ENCODE data around the gene IL10. TPM values are rescaled to one million over a fixed set of nuclear protein-coding genes. Genes with fewer than 3 reads are reported as not detected.

Gene IL10
- total RNA-seq, 1 donor from 2014 or later: not detected

DNA sequence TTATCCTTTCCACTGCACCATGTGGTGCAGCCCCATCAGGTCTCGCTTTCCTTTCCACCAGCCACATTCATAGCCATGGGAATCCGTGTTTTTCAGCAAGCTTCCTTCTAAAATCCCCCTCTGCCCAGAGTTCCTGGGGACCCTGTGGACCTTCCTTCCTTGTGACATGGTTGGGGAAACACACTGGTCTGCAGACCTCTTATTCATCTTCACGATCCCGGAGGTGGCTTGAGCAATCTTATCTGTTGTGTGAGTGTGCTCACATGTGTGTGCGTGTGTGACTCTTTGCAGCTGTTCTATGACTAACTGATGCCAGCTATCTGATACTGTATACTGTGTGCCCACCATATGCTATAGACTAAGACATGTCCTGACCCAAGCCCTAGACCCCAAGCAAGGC is 15.6 kb upstream of the IL10 start:
- Histone ChIP-seq H3K9me3 (ENCODE audit: low read depth) (no peaks in the 10 kb centered on the region), H4K20me1 (ENCODE audit: low read depth) (no peaks in the 10 kb centered on the region), H3K4me1 (no peaks in the 10 kb centered on the region), H3K36me3 (no peaks in the 10 kb centered on the region), H3F3A (ENCODE audit: low read depth) (no peaks in the 10 kb centered on the region), H3K79me2 (ENCODE audit: low read depth) (no peaks in the 10 kb centered on the region), H3K4me3 (no peak overlapping the region), H3K9ac (no peak overlapping the region), H3K4me2 (no peak overlapping the region), H3K27me3 (no peaks in the 10 kb centered on the region), H2AFZ (replicated peaks) (no peak overlapping the region), H3K27ac (no peak overlapping the region)
- no peak for DNase-seq (ENCODE audit: low spot score)
- Mint-ChIP-seq H3K4me3 (no peak overlapping the region), H3K36me3 (no peaks in the 10 kb centered on the region), H3K9me3 (no peaks in the 10 kb centered on the region), H3K27ac (no peak overlapping the region), H3K4me1 (peaks cover 5% of the 10 kb centered on the region), H3K27me3 (ENCODE audit: insufficient read depth, low read depth) (no peaks in the 10 kb centered on the region)
- TF ChIP-seq, protein P1, sequence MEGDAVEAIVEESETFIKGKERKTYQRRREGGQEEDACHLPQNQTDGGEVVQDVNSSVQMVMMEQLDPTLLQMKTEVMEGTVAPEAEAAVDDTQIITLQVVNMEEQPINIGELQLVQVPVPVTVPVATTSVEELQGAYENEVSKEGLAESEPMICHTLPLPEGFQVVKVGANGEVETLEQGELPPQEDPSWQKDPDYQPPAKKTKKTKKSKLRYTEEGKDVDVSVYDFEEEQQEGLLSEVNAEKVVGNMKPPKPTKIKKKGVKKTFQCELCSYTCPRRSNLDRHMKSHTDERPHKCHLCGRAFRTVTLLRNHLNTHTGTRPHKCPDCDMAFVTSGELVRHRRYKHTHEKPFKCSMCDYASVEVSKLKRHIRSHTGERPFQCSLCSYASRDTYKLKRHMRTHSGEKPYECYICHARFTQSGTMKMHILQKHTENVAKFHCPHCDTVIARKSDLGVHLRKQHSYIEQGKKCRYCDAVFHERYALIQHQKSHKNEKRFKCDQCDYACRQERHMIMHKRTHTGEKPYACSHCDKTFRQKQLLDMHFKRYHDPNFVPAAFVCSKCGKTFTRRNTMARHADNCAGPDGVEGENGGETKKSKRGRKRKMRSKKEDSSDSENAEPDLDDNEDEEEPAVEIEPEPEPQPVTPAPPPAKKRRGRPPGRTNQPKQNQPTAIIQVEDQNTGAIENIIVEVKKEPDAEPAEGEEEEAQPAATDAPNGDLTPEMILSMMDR (IDR thresholded peaks at IDR 0.05): no peak

- H3K36me3 ChIP-seq: no peaks in the 10 kb centered on the region
Measured at GRCh38 chr1:206786212-206786886, 14.1 kb upstream of the IL10 start.

GRCh38 chr1:206785182-206785765 is 13.0 kb upstream of the IL10 start:
- H3K27ac Mint-ChIP-seq: peak overlapping the region; percentile 67

More at GRCh38 chr1:206786212-206786886, 14.1 kb upstream of the IL10 start:
- no peak overlapping the region for H3K27ac ChIP-seq
- H3F3A ChIP-seq (ENCODE audit: low read depth): no peaks in the 10 kb centered on the region
- DNase-seq (ENCODE audit: low spot score): no peak
- Mint-ChIP-seq H3K27ac (no peak overlapping the region), H3K27me3 (ENCODE audit: insufficient read depth, low read depth) (peaks cover 2% of the 10 kb centered on the region), H3K4me3 (no peak overlapping the region), H3K36me3 (no peaks in the 10 kb centered on the region), H3K4me1 (peaks cover 5% of the 10 kb centered on the region), H3K9me3 (no peaks in the 10 kb centered on the region)
- no peaks in the 10 kb centered on the region for H3K79me2 ChIP-seq (ENCODE audit: low read depth)
- no peaks in the 10 kb centered on the region for H3K27me3 ChIP-seq
- H3K9ac ChIP-seq: no peak overlapping the region
- H2AFZ ChIP-seq (replicated peaks): no peak overlapping the region
- H3K4me2 ChIP-seq: no peak overlapping the region
- TF ChIP-seq EZH2phosphoT487 (IDR thresholded peaks at IDR 0.05): no peak
- TF ChIP-seq, protein P1 (IDR thresholded peaks at IDR 0.05): no peak
- no peak for TF ChIP-seq EZH2 (IDR thresholded peaks at IDR 0.05)
- H3K4me3 ChIP-seq: no peak overlapping the region
- H4K20me1 ChIP-seq (ENCODE audit: low read depth): no peaks in the 10 kb centered on the region
- H3K4me1 ChIP-seq: no peaks in the 10 kb centered on the region
- no peaks in the 10 kb centered on the region for H3K9me3 ChIP-seq (ENCODE audit: low read depth)

More at GRCh38 chr1:206785182-206785765, 13.0 kb upstream of the IL10 start:
- H3K4me3 ChIP-seq: no peak overlapping the region
- H3K9ac ChIP-seq: no peak overlapping the region
- Mint-ChIP-seq H3K4me1 (peaks cover 5% of the 10 kb centered on the region), H3K4me3 (no peak overlapping the region), H3K27me3 (ENCODE audit: insufficient read depth, low read depth) (peaks cover 2% of the 10 kb centered on the region), H3K36me3 (no peaks in the 10 kb centered on the region), H3K9me3 (no peaks in the 10 kb centered on the region)
- H3K27ac ChIP-seq: no peak overlapping the region
- H3K4me2 ChIP-seq: no peak overlapping the region
- no peaks in the 10 kb centered on the region for H3K9me3 ChIP-seq (ENCODE audit: low read depth)
- H3F3A ChIP-seq (ENCODE audit: low read depth): no peaks in the 10 kb centered on the region
- no peaks in the 10 kb centered on the region for H4K20me1 ChIP-seq (ENCODE audit: low read depth)
- TF ChIP-seq, protein P1 (IDR thresholded peaks at IDR 0.05): no peak
- TF ChIP-seq EZH2phosphoT487 (IDR thresholded peaks at IDR 0.05): no peak
- no peak for TF ChIP-seq EZH2 (IDR thresholded peaks at IDR 0.05)
- no peaks in the 10 kb centered on the region for H3K27me3 ChIP-seq
- H3K4me1 ChIP-seq: no peaks in the 10 kb centered on the region
- no peaks in the 10 kb centered on the region for H3K79me2 ChIP-seq (ENCODE audit: low read depth)
- no peak for DNase-seq (ENCODE audit: low spot score)
- no peaks in the 10 kb centered on the region for H3K36me3 ChIP-seq
- H2AFZ ChIP-seq (replicated peaks): no peak overlapping the region

All from neural progenitor cell (in vitro differentiated cells).